H9 (cell line): Measurements from ENCODE around the gene SLC2A9. TPM values are rescaled to one million over a fixed set of nuclear protein-coding genes. Genes with fewer than 3 reads are reported as not detected.

Experiments
- DNase-seq: peaks from one replicate; pipeline ENCODE4 v3.0.0-alpha.2; 2017
- H2AFZ ChIP-seq: one replicate; pipeline ENCODE4 v1.6.1; 2013; ENCODE audit warnings: mild to moderate bottlenecking, low read length, control low read depth, moderate library complexity
- H2AK5ac ChIP-seq: 2 replicates; pipeline ENCODE4 v1.6.1; 2013; ENCODE audit warnings: low read length, control low read depth, mixed read lengths; ENCODE audit not compliant: insufficient read length
- H2BK120ac ChIP-seq: one replicate; pipeline ENCODE4 v1.6.1; 2013; ENCODE audit warnings: low read depth, mild to moderate bottlenecking, low read length, control low read depth, inconsistent platforms; ENCODE audit not compliant: poor library complexity, severe bottlenecking
- H2BK12ac ChIP-seq: 2 replicates; pipeline ENCODE4 v1.6.1; 2013; ENCODE audit warnings: low read length, control low read depth, mixed read lengths, low read depth; ENCODE audit not compliant: insufficient read length
- H2BK15ac ChIP-seq: 2 replicates; pipeline ENCODE4 v1.6.1; 2013; ENCODE audit warnings: low read depth, low read length, control low read depth
- H2BK20ac ChIP-seq: one replicate; pipeline ENCODE4 v1.6.1; 2013; ENCODE audit warnings: low read depth, mild to moderate bottlenecking, low read length, control low read depth, inconsistent platforms; ENCODE audit not compliant: poor library complexity, severe bottlenecking
- H2BK5ac ChIP-seq: 2 replicates; pipeline ENCODE4 v1.6.1; 2013; ENCODE audit warnings: low read length, control low read depth, mixed read lengths; ENCODE audit not compliant: insufficient read length
- H3K14ac ChIP-seq: 2 replicates; pipeline ENCODE4 v1.6.1; 2013; ENCODE audit warnings: low read length, control low read depth; ENCODE audit not compliant: insufficient read depth
- H3K18ac ChIP-seq: 2 replicates; pipeline ENCODE4 v1.6.1; 2013; ENCODE audit warnings: low read depth, mild to moderate bottlenecking, mixed read lengths, low read length, control low read depth; ENCODE audit not compliant: insufficient read length
- H3K23ac ChIP-seq: 2 replicates; pipeline ENCODE4 v1.6.1; 2013; ENCODE audit warnings: low read length, control low read depth, mixed read lengths, low read depth; ENCODE audit not compliant: insufficient read length
- H3K23me2 ChIP-seq: 2 replicates; pipeline ENCODE4 v1.6.1; 2013; ENCODE audit warnings: low read depth, mild to moderate bottlenecking, mixed read lengths, low read length, control low read depth; ENCODE audit not compliant: insufficient read length, poor library complexity, severe bottlenecking
- H3K27ac ChIP-seq: 2 replicates; pipeline ENCODE4 v1.5.1; 2013; ENCODE audit warnings: low read length, control low read depth, mixed read lengths, low read depth; ENCODE audit not compliant: insufficient read length
- H3K27me3 ChIP-seq: 2 replicates; pipeline ENCODE4 v1.6.1; 2013; ENCODE audit warnings: low read length, control low read depth, inconsistent platforms; ENCODE audit not compliant: insufficient read depth
- H3K4ac ChIP-seq: 2 replicates; pipeline ENCODE4 v1.6.1; 2013; ENCODE audit warnings: low read depth, mild to moderate bottlenecking, control low read depth, inconsistent platforms, low read length, moderate library complexity
- H3K4me1 ChIP-seq: 2 replicates; pipeline ENCODE4 v1.6.1; 2013; ENCODE audit warnings: low read length, control low read depth, inconsistent platforms; ENCODE audit not compliant: insufficient read depth
- H3K4me2 ChIP-seq: 2 replicates; pipeline ENCODE4 v1.6.1; 2013; ENCODE audit warnings: low read length, control low read depth, mixed read lengths; ENCODE audit not compliant: insufficient read length, insufficient read depth
- H3K56ac ChIP-seq: 2 replicates; pipeline ENCODE4 v1.6.1; 2013; ENCODE audit warnings: low read depth, mild to moderate bottlenecking, mixed read lengths, low read length, control low read depth; ENCODE audit not compliant: insufficient read length
- H3K79me1 ChIP-seq: 2 replicates; pipeline ENCODE4 v1.6.1; 2013; ENCODE audit warnings: low read depth, mild to moderate bottlenecking, moderate library complexity, low read length, control low read depth, inconsistent platforms; ENCODE audit not compliant: insufficient read depth, poor library complexity, severe bottlenecking
- H3K79me2 ChIP-seq: 2 replicates; pipeline ENCODE4 v1.6.1; 2013; ENCODE audit warnings: low read length, control low read depth, inconsistent platforms; ENCODE audit not compliant: insufficient read depth
- H3K9ac ChIP-seq: 2 replicates; pipeline ENCODE4 v1.6.1; 2013; ENCODE audit warnings: low read length, control low read depth, mixed read lengths; ENCODE audit not compliant: insufficient read length; ENCODE audit errors: extremely low read depth
- H3K9me3 ChIP-seq: one replicate; pipeline ENCODE4 v1.6.1; 2013; ENCODE audit warnings: low read depth, low read length, inconsistent platforms; ENCODE audit not compliant: control insufficient read depth
- H3T11ph ChIP-seq: one replicate; pipeline ENCODE4 v1.6.1; 2013; ENCODE audit warnings: mild to moderate bottlenecking, low read length, control low read depth, inconsistent platforms
- H4K20me1 ChIP-seq: one replicate; pipeline ENCODE4 v1.6.1; 2013; ENCODE audit not compliant: control insufficient read depth, insufficient read length, insufficient read depth
- H4K5ac ChIP-seq: 2 replicates; pipeline ENCODE4 v1.6.1; 2013; ENCODE audit warnings: low read depth, mild to moderate bottlenecking, mixed read lengths, low read length, control low read depth; ENCODE audit not compliant: insufficient read length
- H4K8ac ChIP-seq: replicated peaks from 2 replicates; pipeline ENCODE4 v1.6.1; 2013; ENCODE audit warnings: low read length, control low read depth, mixed read lengths, low read depth; ENCODE audit not compliant: insufficient read length
- H4K91ac ChIP-seq: 2 replicates; pipeline ENCODE4 v1.6.1; 2013; ENCODE audit warnings: low read depth, mild to moderate bottlenecking, moderate library complexity, mixed read lengths, low read length, control low read depth; ENCODE audit not compliant: insufficient read length
- H3K27ac Mint-ChIP-seq, 3 experiments: 2 replicates in 2 of 3; 3 replicates in 1 of 3; pipeline ENCODE4 v1.8.0; 2020 to 2021; ENCODE audit warnings: mixed read lengths in 3 of 3, mild to moderate bottlenecking in 1 of 3, moderate library complexity in 1 of 3
- H3K27me3 Mint-ChIP-seq: 2 replicates; pipeline ENCODE4 v1.8.0; 2021; ENCODE audit warnings: low read depth, mild to moderate bottlenecking, moderate library complexity, mixed read lengths
- H3K36me3 Mint-ChIP-seq, 3 experiments: 2 replicates in 2 of 3; 3 replicates in 1 of 3; pipeline ENCODE4 v1.8.0; 2020 to 2021; ENCODE audit warnings: low read depth in 3 of 3, mixed read lengths in 3 of 3; ENCODE audit not compliant: insufficient read depth in 1 of 3
- H3K4me1 Mint-ChIP-seq, 2 experiments: 2 replicates each; pipeline ENCODE4 v1.8.0; 2020; ENCODE audit warnings: mixed read lengths in 2 of 2
- H3K4me3 Mint-ChIP-seq, 2 experiments: 2 replicates in 1 of 2; 3 replicates in 1 of 2; pipeline ENCODE4 v1.8.0; 2020 to 2021; ENCODE audit warnings: mild to moderate bottlenecking in 2 of 2, mixed read lengths in 2 of 2, moderate library complexity in 1 of 2
- H3K9me3 Mint-ChIP-seq, 2 experiments: 2 replicates in 1 of 2; 3 replicates in 1 of 2; pipeline ENCODE4 v1.8.0; 2020; ENCODE audit warnings: mild to moderate bottlenecking in 2 of 2, mixed read lengths in 2 of 2, moderate library complexity in 1 of 2
- WGBS: extraction: QIAGEN DNeasy Blood & Tissue Kit; methylation state at CpG from one replicate; pipeline ENCODE4 v1.1.7; 2013; ENCODE audit warnings: missing lambda C conversion rate, low lambda C conversion rate, mixed read lengths; ENCODE audit not compliant: insufficient read length; ENCODE audit errors: extremely low coverage; 5-methylcytosine and 5-hydroxymethylcytosine counted together
- total RNA-seq: library from RNA; stranded (reverse); gene quantifications from 2 replicates; pipeline ENCODE4 v1.2.1, GENCODE V29; 2021
- TF ChIP-seq, protein P1 (sequence below): fragments of 200-600 bp; sonication (generic); conservative IDR thresholded peaks from 3 replicates; pipeline ENCODE4 v1.8.0; 2021; ENCODE audit warnings: antibody characterized with exemption, mild to moderate bottlenecking

SLC2A9 gene
- total RNA-seq, 1 experiment from 2014 or later: 0.79 TPM

DNA sequence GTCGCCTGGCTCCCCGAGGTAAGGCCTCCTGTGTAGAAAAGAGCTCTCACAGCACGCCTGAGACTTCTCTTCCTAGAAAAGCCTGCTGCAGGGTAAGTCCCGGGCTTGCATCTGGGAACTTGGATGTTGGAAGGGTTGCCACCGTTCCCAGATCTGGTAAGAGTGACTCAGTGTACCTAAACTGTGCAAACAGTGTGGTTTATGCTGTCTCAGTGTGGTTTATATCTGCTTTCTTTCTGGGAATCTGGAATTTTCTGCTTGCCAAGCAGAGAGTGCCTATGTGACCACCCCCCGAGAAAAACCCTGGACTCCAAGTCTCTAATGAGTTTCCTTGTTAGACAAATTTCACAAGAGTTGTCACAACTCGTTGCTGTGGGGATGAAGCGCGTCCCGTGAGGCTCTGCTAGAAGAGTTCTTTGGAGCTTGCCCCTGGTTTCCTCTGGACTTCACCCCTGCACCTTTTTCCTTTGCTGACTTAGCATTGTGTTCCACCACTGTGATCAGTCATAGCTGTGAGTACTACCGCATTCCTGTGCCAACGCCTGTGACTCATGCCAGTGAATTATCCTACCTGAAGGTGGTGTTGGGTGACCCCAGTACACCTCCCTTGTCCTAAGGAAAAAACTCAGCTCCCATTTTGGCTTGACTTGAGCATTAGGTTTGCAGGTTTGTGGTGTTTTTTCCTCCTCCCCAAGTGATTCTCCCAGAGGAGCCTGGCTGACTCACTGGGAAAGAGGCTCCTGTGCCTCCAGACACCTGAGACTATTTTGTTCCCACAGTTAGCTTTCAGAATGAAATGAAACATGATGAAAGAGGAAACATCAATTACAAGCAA, 14.5 kb downstream of the SLC2A9 start:
- TF ChIP-seq, protein P1, sequence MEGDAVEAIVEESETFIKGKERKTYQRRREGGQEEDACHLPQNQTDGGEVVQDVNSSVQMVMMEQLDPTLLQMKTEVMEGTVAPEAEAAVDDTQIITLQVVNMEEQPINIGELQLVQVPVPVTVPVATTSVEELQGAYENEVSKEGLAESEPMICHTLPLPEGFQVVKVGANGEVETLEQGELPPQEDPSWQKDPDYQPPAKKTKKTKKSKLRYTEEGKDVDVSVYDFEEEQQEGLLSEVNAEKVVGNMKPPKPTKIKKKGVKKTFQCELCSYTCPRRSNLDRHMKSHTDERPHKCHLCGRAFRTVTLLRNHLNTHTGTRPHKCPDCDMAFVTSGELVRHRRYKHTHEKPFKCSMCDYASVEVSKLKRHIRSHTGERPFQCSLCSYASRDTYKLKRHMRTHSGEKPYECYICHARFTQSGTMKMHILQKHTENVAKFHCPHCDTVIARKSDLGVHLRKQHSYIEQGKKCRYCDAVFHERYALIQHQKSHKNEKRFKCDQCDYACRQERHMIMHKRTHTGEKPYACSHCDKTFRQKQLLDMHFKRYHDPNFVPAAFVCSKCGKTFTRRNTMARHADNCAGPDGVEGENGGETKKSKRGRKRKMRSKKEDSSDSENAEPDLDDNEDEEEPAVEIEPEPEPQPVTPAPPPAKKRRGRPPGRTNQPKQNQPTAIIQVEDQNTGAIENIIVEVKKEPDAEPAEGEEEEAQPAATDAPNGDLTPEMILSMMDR: no peak
- H3K4me2 ChIP-seq: no peak overlapping the region
- H3K9ac ChIP-seq: no peak overlapping the region
- Mint-ChIP-seq H3K27ac (peak overlapping the region in 1 of 3 experiments; percentile 42; a peak in 1 of 7 replicates), H3K36me3 (no peaks in the 10 kb centered on the region), H3K9me3 (no peaks in the 10 kb centered on the region), H3K4me3 (no peak overlapping the region), H3K27me3 (no peaks in the 10 kb centered on the region; the same call in none of the 2 replicates), H3K4me1 (peaks cover 7 to 13% of the 10 kb centered on the region in 2 experiments; a peak in 3 of 4 replicates)
- H2BK20ac ChIP-seq: no peak overlapping the region
- H4K5ac ChIP-seq: no peak overlapping the region
- H3K79me2 ChIP-seq: no peaks in the 10 kb centered on the region
- no peaks in the 10 kb centered on the region for H3K4me1 ChIP-seq
- no peaks in the 10 kb centered on the region for H4K20me1 ChIP-seq
- no peak overlapping the region for H2BK120ac ChIP-seq
- H4K8ac ChIP-seq: no peak overlapping the region
- no peak overlapping the region for H3K23ac ChIP-seq
- H2BK15ac ChIP-seq: no peak overlapping the region
- no peak overlapping the region for H3K18ac ChIP-seq
- no peaks in the 10 kb centered on the region for H3K79me1 ChIP-seq
- DNase-seq: no peak
- no peak overlapping the region for H2BK5ac ChIP-seq
- no peak overlapping the region for H2AFZ ChIP-seq
- no peak overlapping the region for H4K91ac ChIP-seq
- WGBS: no CpG with 5 or more reads among the region's 12 CpGs
- H3K14ac ChIP-seq: no peak overlapping the region
- no peaks in the 10 kb centered on the region for H3K9me3 ChIP-seq
- H3K27ac ChIP-seq: no peak overlapping the region
- H2BK12ac ChIP-seq: no peak overlapping the region
- no peak overlapping the region for H3K56ac ChIP-seq
- no peaks in the 10 kb centered on the region for H3K23me2 ChIP-seq
- H2AK5ac ChIP-seq: no peak overlapping the region
- no peak overlapping the region for H3K4ac ChIP-seq
- no peak overlapping the region for H3T11ph ChIP-seq
- no peaks in the 10 kb centered on the region for H3K27me3 ChIP-seq
